ENCODE data around the gene QSER1. TPM values are rescaled to one million over a fixed set of nuclear protein-coding genes. Genes with fewer than 3 reads are reported as not detected.
A peak's percentile ranks its signal among the peaks of the same experiment; 100 is the strongest.

The QSER1 gene
- total RNA-seq, 1 donor from 2014 or later: 75.3 TPM

- H3K27ac Mint-ChIP-seq (ENCODE audit: unreplicated experiment): peak overlapping the region; percentile 100
- no peaks in the 10 kb centered on the region for H3K36me3 Mint-ChIP-seq (ENCODE audit: unreplicated experiment)
- H3K27me3 Mint-ChIP-seq (ENCODE audit: unreplicated experiment): peaks cover 22% of the 10 kb centered on the region
- DNase-seq: peak; percentile 24
- H3K4me3 Mint-ChIP-seq (ENCODE audit: unreplicated experiment): peak overlapping the region; percentile 94
- H3K4me1 Mint-ChIP-seq (ENCODE audit: low read depth, unreplicated experiment): peaks cover 21% of the 10 kb centered on the region
- TF ChIP-seq, protein P1, sequence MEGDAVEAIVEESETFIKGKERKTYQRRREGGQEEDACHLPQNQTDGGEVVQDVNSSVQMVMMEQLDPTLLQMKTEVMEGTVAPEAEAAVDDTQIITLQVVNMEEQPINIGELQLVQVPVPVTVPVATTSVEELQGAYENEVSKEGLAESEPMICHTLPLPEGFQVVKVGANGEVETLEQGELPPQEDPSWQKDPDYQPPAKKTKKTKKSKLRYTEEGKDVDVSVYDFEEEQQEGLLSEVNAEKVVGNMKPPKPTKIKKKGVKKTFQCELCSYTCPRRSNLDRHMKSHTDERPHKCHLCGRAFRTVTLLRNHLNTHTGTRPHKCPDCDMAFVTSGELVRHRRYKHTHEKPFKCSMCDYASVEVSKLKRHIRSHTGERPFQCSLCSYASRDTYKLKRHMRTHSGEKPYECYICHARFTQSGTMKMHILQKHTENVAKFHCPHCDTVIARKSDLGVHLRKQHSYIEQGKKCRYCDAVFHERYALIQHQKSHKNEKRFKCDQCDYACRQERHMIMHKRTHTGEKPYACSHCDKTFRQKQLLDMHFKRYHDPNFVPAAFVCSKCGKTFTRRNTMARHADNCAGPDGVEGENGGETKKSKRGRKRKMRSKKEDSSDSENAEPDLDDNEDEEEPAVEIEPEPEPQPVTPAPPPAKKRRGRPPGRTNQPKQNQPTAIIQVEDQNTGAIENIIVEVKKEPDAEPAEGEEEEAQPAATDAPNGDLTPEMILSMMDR (IDR thresholded peaks at IDR 0.05; ENCODE audit: partially characterized antibody, unreplicated experiment): no peak
- peaks cover 21% of the 10 kb centered on the region for H3K9me3 Mint-ChIP-seq (ENCODE audit: unreplicated experiment)
These were observed 1.7 kb downstream of the QSER1 start for GRCh38 chr11:32894149-32894827.

DNA sequence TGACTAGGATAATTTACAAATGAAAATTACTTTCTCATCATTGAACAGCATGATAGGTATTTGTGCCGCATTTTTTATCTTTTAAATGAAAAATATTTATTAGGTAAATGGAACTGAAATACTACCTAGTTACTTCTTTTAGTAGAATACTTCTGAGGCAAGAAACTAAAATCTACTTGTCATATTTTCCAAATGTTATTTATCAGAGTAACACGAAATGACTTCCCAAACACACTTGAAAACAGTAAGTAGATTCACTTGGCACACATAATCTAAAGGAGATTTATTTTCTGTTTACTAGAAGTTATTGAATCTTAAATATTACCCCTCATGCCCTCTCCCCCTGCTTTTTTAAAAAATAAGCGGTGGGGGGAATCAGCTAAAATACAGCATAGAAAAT, 2.3 kb downstream of the QSER1 start:
- no peaks in the 10 kb centered on the region for H3K36me3 Mint-ChIP-seq (ENCODE audit: unreplicated experiment)
- no peak for DNase-seq
- peaks cover 21% of the 10 kb centered on the region for H3K9me3 Mint-ChIP-seq (ENCODE audit: unreplicated experiment)
- H3K4me1 Mint-ChIP-seq (ENCODE audit: low read depth, unreplicated experiment): peaks cover 21% of the 10 kb centered on the region
- H3K27ac Mint-ChIP-seq (ENCODE audit: unreplicated experiment): peak overlapping the region; percentile 100
- TF ChIP-seq, protein P1 (IDR thresholded peaks at IDR 0.05; ENCODE audit: partially characterized antibody, unreplicated experiment): no peak
- peak overlapping the region; percentile 94 for H3K4me3 Mint-ChIP-seq (ENCODE audit: unreplicated experiment)
- H3K27me3 Mint-ChIP-seq (ENCODE audit: unreplicated experiment): peaks cover 22% of the 10 kb centered on the region

DNA sequence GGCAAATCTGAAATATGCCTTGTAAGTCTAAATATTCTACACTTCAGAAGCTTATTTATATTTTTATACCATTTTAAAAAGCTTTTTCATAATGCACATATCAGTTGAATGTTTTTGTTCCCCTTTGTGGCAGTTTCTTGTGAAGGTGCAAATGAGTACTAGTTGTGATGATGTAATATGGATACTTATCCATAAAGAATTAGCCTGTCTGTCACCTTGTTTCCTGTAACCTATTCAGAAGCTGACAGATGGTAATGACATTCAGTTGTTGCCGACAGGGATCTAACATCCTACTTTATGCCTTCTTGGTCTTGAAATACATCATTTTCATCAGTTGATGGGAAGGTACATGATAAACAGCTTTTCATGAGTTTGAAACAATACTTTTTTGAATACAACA, 2.9 kb downstream of the QSER1 start:
- peaks cover 22% of the 10 kb centered on the region for H3K27me3 Mint-ChIP-seq (ENCODE audit: unreplicated experiment)
- H3K4me1 Mint-ChIP-seq (ENCODE audit: low read depth, unreplicated experiment): peaks cover 21% of the 10 kb centered on the region
- H3K36me3 Mint-ChIP-seq (ENCODE audit: unreplicated experiment): no peaks in the 10 kb centered on the region

GRCh38 chr11:32897103-32897502, 4.5 kb downstream of the QSER1 start:
- Mint-ChIP-seq H3K4me1 (ENCODE audit: low read depth, unreplicated experiment) (peaks cover 14% of the 10 kb centered on the region), H3K36me3 (ENCODE audit: unreplicated experiment) (no peaks in the 10 kb centered on the region), H3K4me3 (ENCODE audit: unreplicated experiment) (no peak overlapping the region), H3K9me3 (ENCODE audit: unreplicated experiment) (peaks cover 12% of the 10 kb centered on the region), H3K27ac (ENCODE audit: unreplicated experiment) (peak overlapping the region; percentile 30), H3K27me3 (ENCODE audit: unreplicated experiment) (peaks cover 13% of the 10 kb centered on the region)
- DNase-seq: no peak
- TF ChIP-seq, protein P1 (IDR thresholded peaks at IDR 0.05; ENCODE audit: partially characterized antibody, unreplicated experiment): no peak

More for the DNA sequence above, 2.9 kb downstream of the QSER1 start:
- Mint-ChIP-seq H3K4me3 (ENCODE audit: unreplicated experiment) (peak overlapping the region; percentile 94), H3K27ac (ENCODE audit: unreplicated experiment) (peak overlapping the region; percentile 100), H3K9me3 (ENCODE audit: unreplicated experiment) (peaks cover 21% of the 10 kb centered on the region)
- DNase-seq: no peak
- TF ChIP-seq, protein P1 (IDR thresholded peaks at IDR 0.05; ENCODE audit: partially characterized antibody, unreplicated experiment): no peak

GRCh38 chr11:32899438-32899837, 6.8 kb downstream of the QSER1 start:
- H3K9me3 Mint-ChIP-seq (ENCODE audit: unreplicated experiment): peaks cover 4% of the 10 kb centered on the region
- H3K27me3 Mint-ChIP-seq (ENCODE audit: unreplicated experiment): peaks cover 4% of the 10 kb centered on the region
- TF ChIP-seq, protein P1 (IDR thresholded peaks at IDR 0.05; ENCODE audit: partially characterized antibody, unreplicated experiment): no peak
- H3K4me3 Mint-ChIP-seq (ENCODE audit: unreplicated experiment): no peak overlapping the region
- no peak overlapping the region for H3K27ac Mint-ChIP-seq (ENCODE audit: unreplicated experiment)
- no peak for DNase-seq
- H3K4me1 Mint-ChIP-seq (ENCODE audit: low read depth, unreplicated experiment): peaks cover 14% of the 10 kb centered on the region
- H3K36me3 Mint-ChIP-seq (ENCODE audit: unreplicated experiment): no peaks in the 10 kb centered on the region
